GM21529 (cell line): ENCODE results near the gene MC5R.
"Not testable (repeated sequence)": the region's sequence is repeated elsewhere in the genome, so short reads cannot be mapped to it uniquely, and the experiment has no call there.

ENCODE experiments used
- ATAC-seq: cut with Tn5 transposase; IDR thresholded peaks from one replicate; pipeline ENCODE4 v1.9.1; 2021; ENCODE audit not compliant: unreplicated experiment

MC5R gene

GRCh38 chr18:13836559-13836958 is 12.6 kb downstream of the MC5R start:
- ATAC-seq: no peak

GRCh38 chr18:13849791-13850190 is 25.8 kb downstream of the MC5R start:
- no peak for ATAC-seq

GRCh38 chr18:13862898-13863297 is 38.9 kb downstream of the MC5R start:
- ATAC-seq: not testable (repeated sequence)

GRCh38 chr18:13868501-13869271 is 44.7 kb downstream of the MC5R start:
- ATAC-seq: no peak

- no peak for ATAC-seq
Observed at GRCh38 chr18:13871701-13872100, 47.8 kb downstream of the MC5R start.

DNA sequence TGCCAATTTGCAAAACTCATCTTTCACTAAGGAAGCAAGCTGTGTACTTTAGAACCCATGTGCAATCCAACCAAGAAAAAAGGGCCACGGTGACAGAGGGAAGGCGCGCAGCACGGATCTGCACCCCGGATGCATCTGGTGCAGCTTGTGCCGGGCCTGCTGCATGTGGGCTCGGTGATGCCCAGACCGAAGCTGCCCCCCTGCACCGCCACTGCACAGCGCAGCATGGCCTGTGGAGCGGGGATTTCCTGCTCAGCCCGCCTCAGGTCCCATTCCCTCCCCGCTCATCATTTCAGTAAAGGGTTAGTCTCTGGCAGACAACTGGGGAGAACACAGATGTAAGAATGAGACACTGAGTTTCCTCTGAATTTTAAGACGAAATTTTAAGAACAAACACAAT is 48.4 kb downstream of the MC5R start:
- ATAC-seq: no peak

- ATAC-seq: no peak
Observed at GRCh38 chr18:13872932-13873331, 49.0 kb downstream of the MC5R start.

- ATAC-seq: no peak
Observed at GRCh38 chr18:13874558-13874957, 50.6 kb downstream of the MC5R start.
